IMR-90 (cell line): ENCODE data around the gene OR2A12. TPM values are rescaled to one million over a fixed set of nuclear protein-coding genes. Genes with fewer than 3 reads are reported as not detected.

Experiments used
- ATAC-seq: fragments of 200-7000 bp; cut with Tn5 transposase; 2 replicates; pipeline ENCODE4 v1.9.1; 2020; ENCODE audit warnings: low read depth, mild to moderate bottlenecking, moderate library complexity
- BruUV-seq: library from RNA; stranded (reverse); fragments of 400-500 nt; replicated peaks from 2 replicates; lab custom pipeline; 2021; lab: Mats Ljungman, UMichigan
- CTCF ChIA-PET: fragments of 300-600 bp; formaldehyde crosslinking; extraction: SDS; loops from one replicate; lab custom pipeline; 2021; ENCODE audit warnings: antibody characterized with exemption; lab: Yijun Ruan, JAX
- POLR2A ChIA-PET: fragments of 300-600 bp; sonication (Branson Sonifier 250); formaldehyde crosslinking; loops from one replicate; lab custom pipeline; 2022; ENCODE audit warnings: antibody characterized with exemption; ENCODE audit not compliant: unreplicated experiment; lab: Charles Lee
- DNase-seq: peaks from one replicate; pipeline ENCODE4 v3.0.0; 2013
- H2AFZ ChIP-seq: replicated peaks from 2 replicates; pipeline ENCODE3; 2013; ENCODE audit warnings: low read length, mild to moderate bottlenecking; ENCODE audit not compliant: poor library complexity
- H2AK5ac ChIP-seq: 2 replicates; pipeline ENCODE4 v1.6.1; 2013; ENCODE audit warnings: low read depth, low read length, inconsistent platforms
- H2AK9ac ChIP-seq: replicated peaks from 2 replicates; pipeline ENCODE3; 2013; ENCODE audit warnings: mild to moderate bottlenecking, low read depth, low read length, moderate library complexity; ENCODE audit not compliant: poor library complexity
- H2BK120ac ChIP-seq: 2 replicates; pipeline ENCODE4 v1.6.1; 2013; ENCODE audit warnings: low read depth, low read length, inconsistent platforms
- H2BK15ac ChIP-seq: 3 replicates; pipeline ENCODE4 v1.6.1; 2013; ENCODE audit warnings: low read depth, low read length, inconsistent platforms
- H2BK20ac ChIP-seq: 2 replicates; pipeline ENCODE4 v1.6.1; 2013; ENCODE audit warnings: low read depth, mild to moderate bottlenecking, inconsistent platforms, low read length, moderate library complexity
- H2BK5ac ChIP-seq: 2 replicates; pipeline ENCODE4 v1.6.1; 2013; ENCODE audit warnings: mild to moderate bottlenecking, low read depth, low read length, inconsistent platforms; ENCODE audit not compliant: poor library complexity, severe bottlenecking
- H3K14ac ChIP-seq: replicated peaks from 2 replicates; pipeline ENCODE4 v1.6.1; 2013; ENCODE audit warnings: low read depth, low read length, inconsistent platforms
- H3K18ac ChIP-seq: 2 replicates; pipeline ENCODE4 v1.6.1; 2013; ENCODE audit warnings: low read depth, low read length, control low read depth
- H3K23ac ChIP-seq: 2 replicates; pipeline ENCODE4 v1.6.1; 2013; ENCODE audit warnings: low read depth, low read length, inconsistent platforms
- H3K27ac ChIP-seq: 2 replicates; pipeline ENCODE4 v1.5.1; 2013; ENCODE audit warnings: mild to moderate bottlenecking, control low read depth, low read length; ENCODE audit not compliant: insufficient read depth
- H3K27me3 ChIP-seq: 2 replicates; pipeline ENCODE4 v1.6.1; 2013; ENCODE audit warnings: low read length; ENCODE audit not compliant: control insufficient read depth, insufficient read depth
- H3K36me3 ChIP-seq: 2 replicates; pipeline ENCODE4 v1.6.1; 2013; ENCODE audit warnings: low read length, mixed read lengths; ENCODE audit not compliant: control insufficient read depth, insufficient read depth
- H3K4ac ChIP-seq: 2 replicates; pipeline ENCODE4 v1.6.1; 2013; ENCODE audit warnings: low read depth, low read length, inconsistent platforms
- H3K4me1 ChIP-seq: 2 replicates; pipeline ENCODE4 v1.6.1; 2013; ENCODE audit warnings: low read length, mixed read lengths; ENCODE audit not compliant: control insufficient read depth, insufficient read depth
- H3K4me2 ChIP-seq: 2 replicates; pipeline ENCODE4 v1.6.1; 2013; ENCODE audit warnings: low read depth, mild to moderate bottlenecking, control low read depth, low read length, moderate library complexity
- H3K4me3 ChIP-seq: 2 replicates; pipeline ENCODE4 v1.5.1; 2013; ENCODE audit warnings: low read depth, mild to moderate bottlenecking, control low read depth, low read length, moderate library complexity; ENCODE audit not compliant: insufficient read depth
- H3K56ac ChIP-seq: 2 replicates; pipeline ENCODE4 v1.6.1; 2013; ENCODE audit warnings: low read length, inconsistent platforms; ENCODE audit not compliant: insufficient read depth; ENCODE audit errors: extremely low read depth
- H3K79me1 ChIP-seq, 2 experiments: 2 replicates each; pipeline ENCODE4 v1.6.1; 2013; ENCODE audit warnings: low read length in 2 of 2, inconsistent platforms in 1 of 2, low read depth in 1 of 2
- H3K9ac ChIP-seq: 2 replicates; pipeline ENCODE4 v1.6.1; 2013; ENCODE audit warnings: low read depth, low read length, control low read depth
- H3K9me1 ChIP-seq: 2 replicates; pipeline ENCODE4 v1.6.1; 2013; ENCODE audit warnings: low read length, inconsistent platforms; ENCODE audit not compliant: insufficient read depth
- H3K9me3 ChIP-seq: 2 replicates; pipeline ENCODE4 v1.6.1; 2013; ENCODE audit warnings: low read length; ENCODE audit not compliant: control insufficient read depth, insufficient read depth
- H4K20me1 ChIP-seq: 2 replicates; pipeline ENCODE4 v1.6.1; 2013; ENCODE audit warnings: low read length, inconsistent platforms; ENCODE audit not compliant: insufficient read depth
- H4K5ac ChIP-seq: 2 replicates; pipeline ENCODE4 v1.6.1; 2013; ENCODE audit warnings: mild to moderate bottlenecking, low read depth, low read length, control low read depth
- H4K8ac ChIP-seq, 2 experiments: 2 replicates each; pipeline ENCODE4 v1.6.1; 2013; ENCODE audit warnings: low read depth in 2 of 2, low read length in 2 of 2, control low read depth in 1 of 2, inconsistent platforms in 1 of 2
- H4K91ac ChIP-seq: 2 replicates; pipeline ENCODE4 v1.6.1; 2013; ENCODE audit warnings: low read depth, low read length, inconsistent platforms; ENCODE audit not compliant: insufficient read depth
- CEBPB ChIP-seq: IDR thresholded peaks from 2 replicates; pipeline ENCODE4 v1.6.1; 2012; ENCODE audit warnings: low read depth, low read length, improper control_type of control experiment
- CTCF ChIP-seq: conservative IDR thresholded peaks from 2 replicates; pipeline ENCODE4 v1.5.1; 2012; ENCODE audit warnings: mild to moderate bottlenecking, low read depth, low read length, improper control_type of control experiment
- MAZ ChIP-seq: IDR thresholded peaks from 2 replicates; pipeline ENCODE4 v1.6.1; 2012; ENCODE audit warnings: low read depth, mild to moderate bottlenecking, low read length, improper control_type of control experiment, moderate library complexity, borderline replicate concordance
- WGBS, 2 experiments: methylation state at CpG; one replicate each; pipeline versions ENCODE4 v1.1.5 to v1.1.7; 2013; ENCODE audit warnings: missing lambda C conversion rate in 2 of 2; ENCODE audit not compliant: insufficient read length in 1 of 2; ENCODE audit errors: extremely low coverage in 2 of 2; 5-methylcytosine and 5-hydroxymethylcytosine counted together
- dilution Hi-C: fragments of 300-500 bp; cut with HindIII; formaldehyde crosslinking; loops from one replicate; pipeline ENCODE4 v1.14.3; 2018; ENCODE audit warnings: low sequenced_read_pairs; ENCODE audit not compliant: unreplicated experiment
- in situ Hi-C: fragments of 300-500 bp; cut with MboI; formaldehyde crosslinking; loops from 3 replicates; pipeline ENCODE4 v1.14.3; 2019; ENCODE audit warnings: low sequenced_read_pairs, inconsistent platforms, mixed read lengths
- intact Hi-C: fragments of 100-400 bp; cut with micrococcal nuclease; formaldehyde crosslinking; loops from 2 replicates; pipeline ENCODE4 v1.10.0; 2022
- polyA plus RNA-seq, 3 experiments: library from polyadenylated mRNA; depleted of rRNA; stranded (reverse); fragments of >200 nt; gene quantifications; 2 replicates each; pipeline ENCODE4 v1.2.3, GENCODE V29; 2012; ENCODE audit warnings: low replicate concordance in 1 of 3
- total RNA-seq: library from RNA; depleted of rRNA; stranded (reverse); fragments of >200 nt; gene quantifications from 2 replicates; pipeline ENCODE4 v1.2.3, GENCODE V29; 2012

The OR2A12 gene
- total and polyA plus RNA-seq, 2 of the 4 experiments (the other 2 are of a cell fraction), result not detected

GRCh38 chr7:144036302-144036885 lies 49.7 kb upstream of the OR2A12 start:
- no peak overlapping the region for H2AK5ac ChIP-seq
- ChIA-PET POLR2A (no interaction called here), CTCF (interaction anchor here (1.4 kb wide), 1 partner anchor 299 kb away, joined by 3 read pairs; no protein-coding TSS in a partner anchor)
- no peaks in the 10 kb centered on the region for H3K9me3 ChIP-seq
- H3K4ac ChIP-seq, result no peak overlapping the region
- no peak overlapping the region for H3K14ac ChIP-seq
- H3K27ac ChIP-seq, result no peak overlapping the region
- DNase-seq, result no peak
- intact Hi-C loops, result no loop called here
- no peak overlapping the region for H2BK5ac ChIP-seq
- H3K4me2 ChIP-seq, result no peak overlapping the region
- H2BK15ac ChIP-seq, result no peak overlapping the region
- no peaks in the 10 kb centered on the region for H3K79me1 ChIP-seq
- no peaks in the 10 kb centered on the region for H4K20me1 ChIP-seq
- in situ Hi-C loops, result no loop called here
- no peaks in the 10 kb centered on the region for H3K36me3 ChIP-seq
- no peak overlapping the region for H3K56ac ChIP-seq
- H4K8ac ChIP-seq, result no peak overlapping the region
- no peak overlapping the region for H2AK9ac ChIP-seq
- H3K4me3 ChIP-seq, result no peak overlapping the region
- no peaks in the 10 kb centered on the region for H3K9me1 ChIP-seq
- no peak overlapping the region for H3K9ac ChIP-seq
- no peak overlapping the region for H2AFZ ChIP-seq
- no peak for TF ChIP-seq CTCF
- TF ChIP-seq CEBPB, result no peak
- no peak for TF ChIP-seq MAZ
- no peaks in the 10 kb centered on the region for H3K27me3 ChIP-seq
- H4K5ac ChIP-seq, result no peak overlapping the region
- no peak overlapping the region for H3K18ac ChIP-seq
- H2BK20ac ChIP-seq, result no peak overlapping the region
- H4K91ac ChIP-seq, result no peak overlapping the region
- 20% methylated on average over 1 of the region's 1 CpG; no CpG with 5 or more reads in 1 of the 2 experiments for WGBS, 2 experiments
- no peak for ATAC-seq
- no peak overlapping the region for H3K23ac ChIP-seq
- no TSS peak for BruUV-seq
- H2BK120ac ChIP-seq, result no peak overlapping the region
- no peaks in the 10 kb centered on the region for H3K4me1 ChIP-seq
- dilution Hi-C loops, result no loop called here
